DND-41 (cell line): ENCODE results near the gene SFXN5.

Experiments used
- ATAC-seq: fragments of 200-7000 bp; cut with Tn5 transposase; 3 replicates; pipeline ENCODE4 v1.9.1; 2021; ENCODE audit warnings: low read depth; ENCODE audit not compliant: insufficient read depth
- DNase-seq: peaks from one replicate; pipeline ENCODE4 v3.0.0-alpha.2; 2020
- H2AFZ ChIP-seq: 2 replicates; pipeline ENCODE4 v1.6.0; 2012; ENCODE audit warnings: low read depth, low read length
- H3K27ac ChIP-seq: 2 replicates; pipeline ENCODE4 v1.5.1; 2012; ENCODE audit warnings: low read length, inconsistent platforms
- H3K27me3 ChIP-seq: fragments of 200-600 bp; sonication (generic); 2 replicates; pipeline ENCODE4 v1.6.0; 2012; ENCODE audit warnings: low read length, mild to moderate bottlenecking, inconsistent platforms; ENCODE audit not compliant: insufficient read depth, poor library complexity
- H3K36me3 ChIP-seq: 2 replicates; pipeline ENCODE4 v1.5.1; 2012; ENCODE audit warnings: low read length, inconsistent platforms; ENCODE audit not compliant: insufficient read depth
- H3K4me1 ChIP-seq: 2 replicates; pipeline ENCODE4 v1.5.1; 2012; ENCODE audit warnings: mild to moderate bottlenecking, low read length; ENCODE audit not compliant: insufficient read depth
- H3K4me2 ChIP-seq: 2 replicates; pipeline ENCODE4 v1.6.0; 2012; ENCODE audit warnings: mild to moderate bottlenecking, moderate library complexity, low read length, inconsistent platforms; ENCODE audit not compliant: insufficient read depth
- H3K4me3 ChIP-seq, 2 experiments: fragments of 200-600 bp in 1 of 2; shearing (Covaris generic) in 1 of 2; 2 replicates each; pipeline ENCODE4 v1.5.1; 2012 to 2016; ENCODE audit warnings: inconsistent platforms in 2 of 2, low read length in 2 of 2, mild to moderate bottlenecking in 2 of 2, low read depth in 1 of 2, moderate library complexity in 1 of 2
- H3K79me2 ChIP-seq: 2 replicates; pipeline ENCODE4 v1.6.0; 2012; ENCODE audit warnings: low read length, inconsistent platforms; ENCODE audit not compliant: insufficient read depth
- H3K9ac ChIP-seq: 2 replicates; pipeline ENCODE4 v1.6.0; 2012; ENCODE audit warnings: low read depth, mild to moderate bottlenecking, inconsistent platforms, low read length, moderate library complexity
- H3K9me3 ChIP-seq: 2 replicates; pipeline ENCODE4 v1.5.1; 2012; ENCODE audit warnings: low read length, moderate library complexity, mild to moderate bottlenecking, inconsistent platforms; ENCODE audit not compliant: insufficient read depth, severe bottlenecking
- H4K20me1 ChIP-seq: 2 replicates; pipeline ENCODE4 v1.6.0; 2012; ENCODE audit warnings: low read length; ENCODE audit not compliant: insufficient read depth
- CTCF ChIP-seq: IDR thresholded peaks from 2 replicates; pipeline ENCODE4 v1.5.1; 2012; ENCODE audit warnings: borderline replicate concordance, low read length, moderate library complexity, mild to moderate bottlenecking; ENCODE audit not compliant: poor library complexity, severe bottlenecking; ENCODE audit errors: extremely low read depth
- EZH2 ChIP-seq: IDR thresholded peaks from 3 replicates; pipeline ENCODE4 v1.6.1; 2012; ENCODE audit warnings: borderline replicate concordance, low read depth, mild to moderate bottlenecking, moderate library complexity, low read length, inconsistent platforms; ENCODE audit not compliant: severe bottlenecking

Gene SFXN5

GRCh38 chr2:73023497-73023896 is 48.0 kb downstream of the SFXN5 start:
- Histone ChIP-seq H3K4me3 (no peak overlapping the region), H4K20me1 (no peaks in the 10 kb centered on the region), H3K4me2 (no peak overlapping the region), H3K9ac (no peak overlapping the region), H3K4me1 (no peaks in the 10 kb centered on the region), H3K27ac (no peak overlapping the region), H2AFZ (no peak overlapping the region), H3K27me3 (no peaks in the 10 kb centered on the region), H3K36me3 (peaks cover 5% of the 10 kb centered on the region; the same call in 1 of the 2 replicates), H3K9me3 (no peaks in the 10 kb centered on the region), H3K79me2 (no peaks in the 10 kb centered on the region)
- DNase-seq (no peak), ATAC-seq (no peak)
- TF ChIP-seq CTCF, result no peak
- TF ChIP-seq EZH2, result no peak

GRCh38 chr2:73022024-73022568 is 49.4 kb downstream of the SFXN5 start:
- H3K9me3 ChIP-seq, result no peaks in the 10 kb centered on the region
- H3K27me3 ChIP-seq, result no peaks in the 10 kb centered on the region
- DNase-seq, result no peak
- H2AFZ ChIP-seq, result no peak overlapping the region
- H4K20me1 ChIP-seq, result no peaks in the 10 kb centered on the region
- 0 out of 2 replicates have a peak, but pooled peaks cover 3% of the 10 kb centered on the region for H3K36me3 ChIP-seq
- no peaks in the 10 kb centered on the region for H3K79me2 ChIP-seq
- no peaks in the 10 kb centered on the region for H3K4me1 ChIP-seq
- no peak overlapping the region for H3K9ac ChIP-seq
- H3K4me3 ChIP-seq, result no peak overlapping the region
- ATAC-seq, result no peak
- no peak overlapping the region for H3K27ac ChIP-seq
- no peak for TF ChIP-seq CTCF
- no peak for TF ChIP-seq EZH2
- H3K4me2 ChIP-seq, result no peak overlapping the region

- DNase-seq (no peak), ATAC-seq (no peak)
- TF ChIP-seq CTCF (no peak), EZH2 (no peak)
Observed at GRCh38 chr2:73021371-73022010, 50.0 kb downstream of the SFXN5 start.

More at GRCh38 chr2:73021371-73022010, 50.0 kb downstream of the SFXN5 start:
- Histone ChIP-seq H3K36me3 (0 out of 2 replicates have a peak, but pooled peaks cover 3% of the 10 kb centered on the region), H2AFZ (no peak overlapping the region), H3K27me3 (no peaks in the 10 kb centered on the region), H3K4me2 (no peak overlapping the region), H3K4me1 (no peaks in the 10 kb centered on the region), H3K27ac (no peak overlapping the region), H3K79me2 (no peaks in the 10 kb centered on the region), H3K4me3 (no peak overlapping the region), H3K9ac (no peak overlapping the region), H4K20me1 (no peaks in the 10 kb centered on the region), H3K9me3 (no peaks in the 10 kb centered on the region)
